AG04449 (cell line): ENCODE data around the gene IRAK1.

Experiments used
- CTCF ChIA-PET: fragments of 350-600 bp; formaldehyde crosslinking; extraction: SDS; loops from one replicate; lab custom pipeline; 2021; ENCODE audit warnings: antibody characterized with exemption; lab: Yijun Ruan, JAX
- POLR2A ChIA-PET: fragments of 400-600, 350-600 bp; formaldehyde crosslinking; extraction: SDS; loops from one replicate; lab custom pipeline; 2020; ENCODE audit warnings: antibody characterized with exemption, inconsistent platforms; lab: Yijun Ruan, JAX
- DNase-seq: peaks from one replicate; pipeline ENCODE4 v3.0.0-alpha.2; 2010; ENCODE audit warnings: low read depth, low spot score
- H3K4me3 ChIP-seq: 2 replicates; pipeline ENCODE4 v1.5.1; 2011; ENCODE audit warnings: low read depth, mild to moderate bottlenecking, control low read depth, low read length
- CTCF ChIP-seq: IDR thresholded peaks from one replicate; pipeline ENCODE4 v1.5.1; 2011; ENCODE audit warnings: mild to moderate bottlenecking, moderate library complexity, low read length, control low read depth, inconsistent platforms; ENCODE audit not compliant: insufficient read depth; ENCODE audit errors: missing control alignments

Gene IRAK1

GRCh38 chrX:154032160-154032559 is 12.5 kb upstream of the IRAK1 start:
- POLR2A ChIA-PET: no interaction called here
- no peak for DNase-seq
- CTCF ChIA-PET: no interaction called here
- TF ChIP-seq CTCF: no peak
- H3K4me3 ChIP-seq: no peak overlapping the region

GRCh38 chrX:154030715-154031305 is 11.1 kb upstream of the IRAK1 start:
- TF ChIP-seq CTCF: no peak
- no peak overlapping the region for H3K4me3 ChIP-seq
- DNase-seq: no peak
- POLR2A ChIA-PET: no interaction called here
- CTCF ChIA-PET: interaction anchor here (1.5 to 1.7 kb wide), 2 partner anchors 9 to 18 kb away, joined by 4 read pairs; no protein-coding TSS in a partner anchor

- no peak overlapping the region for H3K4me3 ChIP-seq
- ChIA-PET POLR2A (no interaction called here), CTCF (interaction anchor here (0.8 to 1.7 kb wide), 3 partner anchors 10 to 17 kb away, joined by 3 to 4 read pairs (median 4); partner anchors contain the start of gene IRAK1)
- no peak for TF ChIP-seq CTCF
- DNase-seq: no peak
These were observed 10.6 kb upstream of the IRAK1 start for GRCh38 chrX:154030266-154030665.

GRCh38 chrX:154029439-154029838 is 9.7 kb upstream of the IRAK1 start:
- no peak overlapping the region for H3K4me3 ChIP-seq
- no peak for TF ChIP-seq CTCF
- CTCF ChIA-PET: interaction anchor here (1.5 kb wide), 1 partner anchor 10 kb away, joined by 4 read pairs; no protein-coding TSS in a partner anchor
- POLR2A ChIA-PET: no interaction called here
- DNase-seq: no peak

GRCh38 chrX:154028502-154029184 is 8.9 kb upstream of the IRAK1 start:
- CTCF ChIA-PET: interaction anchor here (1.1 to 3.9 kb wide), 2 partner anchors 15 to 20 kb away, joined by 3 to 18 read pairs; no protein-coding TSS in a partner anchor
- TF ChIP-seq CTCF: no peak
- DNase-seq: no peak
- no peak overlapping the region for H3K4me3 ChIP-seq
- POLR2A ChIA-PET: no interaction called here

- ChIA-PET CTCF (interaction anchor here (0.8 to 3.9 kb wide), 3 partner anchors 15 to 20 kb away, joined by 3 to 18 read pairs (median 3); no protein-coding TSS in a partner anchor), POLR2A (no interaction called here)
- no peak for TF ChIP-seq CTCF
- no peak for DNase-seq
- no peak overlapping the region for H3K4me3 ChIP-seq
These were observed 8.3 kb upstream of the IRAK1 start for GRCh38 chrX:154027986-154028385.
